NOMO-1 (cell line): Measurements from ENCODE around the gene GSTA3.
"Not testable (repeated sequence)": the region's sequence is repeated elsewhere in the genome, so short reads cannot be mapped to it uniquely, and the experiment has no call there.

Source experiments
- DNase-seq, 2 experiments: peaks; one replicate each; lab custom pipeline; 2025; ENCODE audit not compliant: unreplicated experiment in 2 of 2; lab: John Stamatoyannopoulos, UW

The GSTA3 gene

DNA sequence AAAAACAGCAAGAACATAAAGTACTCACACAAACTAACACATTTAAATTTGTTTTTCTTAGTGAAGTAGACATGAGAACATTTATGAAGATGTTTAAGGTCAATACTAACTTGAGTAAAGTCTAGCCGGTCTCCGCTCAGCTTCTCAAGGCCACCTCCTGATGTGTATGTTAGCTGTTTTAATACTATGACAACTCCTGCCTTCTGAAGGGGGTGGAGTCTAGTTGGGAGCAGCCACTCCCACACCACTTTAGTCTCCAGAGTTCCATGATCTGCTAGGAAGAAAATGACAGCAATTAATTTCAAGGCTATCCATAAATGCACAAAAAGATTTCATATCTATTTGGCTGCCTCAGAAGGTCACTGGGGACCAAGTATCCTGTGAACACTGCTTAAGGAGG is at the start of gene GSTA3:
TSS of gene GSTA3 (minus strand) at position 168 of the 400 bp plus-strand sequence. CDS start 3,864 bp downstream, outside the sequence.
- DNase-seq: no peak

- DNase-seq: no peak
Measured at GRCh38 chr6:52958546-52959255, 49.2 kb upstream of the GSTA3 start.

DNA sequence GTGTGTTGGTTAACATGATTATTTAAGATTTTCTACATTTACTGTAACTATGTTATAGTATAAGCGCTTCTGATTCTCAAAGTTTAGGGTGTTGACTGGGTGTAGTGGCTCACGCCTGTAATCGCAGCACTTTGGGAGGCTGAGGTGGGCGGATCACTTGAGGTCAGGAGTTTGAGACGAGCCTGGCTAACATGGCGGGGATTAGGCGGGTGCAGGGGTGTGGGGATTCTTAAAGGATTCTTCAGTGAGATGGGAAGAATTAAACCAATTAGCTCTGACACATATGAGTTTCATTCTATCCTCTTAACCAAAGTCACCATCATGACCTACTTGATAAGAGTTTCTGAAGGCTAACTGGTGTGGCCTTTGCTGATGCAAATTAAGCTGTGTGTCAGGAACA is 46.4 kb upstream of the GSTA3 start:
- no peak for DNase-seq

- no peak for DNase-seq
Measured at GRCh38 chr6:52953911-52954839, 44.7 kb upstream of the GSTA3 start.

DNA sequence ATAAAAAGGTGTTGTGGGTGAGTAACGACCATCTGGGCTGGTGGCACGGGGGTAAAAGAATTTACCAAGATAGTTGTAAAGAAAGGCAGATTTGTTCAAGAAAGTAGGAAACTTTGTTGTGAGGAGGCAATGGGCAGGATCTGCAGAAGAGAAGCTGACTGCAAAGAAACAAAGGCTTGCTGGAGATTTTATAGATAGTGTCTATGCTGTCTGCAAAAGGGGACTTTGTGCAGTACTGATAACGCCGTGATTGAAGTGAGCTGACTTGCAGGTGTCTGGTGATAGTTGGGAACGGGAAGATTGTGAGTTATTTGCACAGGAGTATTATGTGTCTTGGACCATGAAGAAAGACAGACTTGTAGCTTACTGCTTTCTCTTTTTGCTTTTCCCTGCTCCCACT is 36.8 kb upstream of the GSTA3 start:
- DNase-seq: no peak

GRCh38 chr6:52942821-52943220 is 33.3 kb upstream of the GSTA3 start:
- not testable (repeated sequence) for DNase-seq

DNA sequence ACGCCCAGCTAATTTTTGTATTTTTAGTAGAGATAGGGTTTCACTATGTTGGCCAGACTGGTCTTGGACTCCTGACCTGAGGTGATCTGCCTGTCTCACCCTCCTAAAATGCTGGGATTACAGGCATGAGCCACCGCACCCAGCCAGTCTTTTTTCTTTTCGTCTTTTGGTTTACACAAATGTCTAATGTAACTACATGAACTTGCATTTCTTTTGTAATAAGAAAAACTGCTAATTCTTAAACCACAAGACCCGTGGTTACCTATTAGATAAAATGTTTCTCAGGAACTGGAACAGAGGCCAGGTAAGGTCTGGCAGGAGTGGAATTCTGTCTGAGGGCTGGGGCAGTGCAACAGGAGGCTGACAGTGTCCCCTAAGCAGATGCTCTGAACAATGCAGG is 32.7 kb upstream of the GSTA3 start:
- DNase-seq: no peak

- DNase-seq: no peak
Measured at GRCh38 chr6:52937908-52938307, 28.4 kb upstream of the GSTA3 start.

DNA sequence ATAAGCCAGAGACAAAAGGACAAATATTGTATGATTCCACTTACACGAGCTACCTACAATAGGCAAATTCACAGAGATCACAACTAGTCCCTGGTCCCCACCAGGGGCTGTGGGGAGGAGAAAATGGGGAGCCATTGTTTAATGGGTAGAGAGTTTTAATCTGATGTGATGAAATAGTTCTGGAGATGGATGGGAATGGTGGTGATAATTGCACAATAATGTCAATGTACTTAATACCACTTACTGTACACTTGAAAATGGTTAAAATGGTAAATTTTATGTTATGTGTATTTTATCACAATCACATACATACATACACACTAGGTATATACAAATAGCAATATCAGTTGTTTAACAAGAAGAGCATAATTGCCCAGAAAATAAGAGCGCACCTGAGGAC is 24.3 kb upstream of the GSTA3 start:
- no peak for DNase-seq

GRCh38 chr6:52931351-52931750 is 21.9 kb upstream of the GSTA3 start:
- no peak for DNase-seq

DNA sequence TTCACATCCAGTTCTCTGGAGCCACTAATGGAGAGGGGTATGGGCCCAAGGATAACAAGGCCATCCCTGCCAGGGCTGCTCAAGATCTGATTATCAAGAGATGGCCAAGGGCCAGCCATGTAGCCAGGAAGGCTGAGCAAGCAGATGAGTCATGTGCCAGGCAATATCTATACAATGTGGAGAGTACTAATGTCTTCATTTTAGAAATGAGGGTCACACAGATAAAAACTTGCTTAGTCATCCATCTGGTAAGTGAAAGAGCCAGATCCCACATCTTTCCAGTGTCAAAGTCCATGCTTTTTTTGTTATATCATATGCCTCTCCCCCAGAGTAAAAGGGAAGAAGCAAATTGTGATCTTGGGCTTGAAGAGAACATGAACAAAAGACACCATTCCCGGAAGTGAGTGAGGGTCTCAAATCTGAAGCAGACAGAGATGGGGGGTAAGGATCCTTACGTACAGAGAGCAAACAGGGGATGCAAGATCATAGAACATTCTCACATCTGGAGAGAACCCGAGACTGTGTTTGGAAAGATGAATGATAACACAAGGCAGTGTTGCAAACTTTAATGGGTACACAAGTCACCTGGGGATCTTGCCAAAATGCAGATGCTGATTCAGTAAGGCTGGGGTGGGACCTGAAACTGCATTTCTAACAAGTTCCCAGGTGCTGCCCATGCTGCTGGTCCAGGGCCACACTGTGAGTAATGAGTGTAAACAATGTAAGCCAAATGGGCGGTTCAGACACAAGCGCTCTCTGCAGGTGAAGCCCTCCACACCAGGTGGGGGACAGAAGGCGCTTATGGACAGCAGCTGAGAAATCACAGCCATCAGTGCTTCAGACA is 20.0 kb upstream of the GSTA3 start:
- DNase-seq: no peak

DNA sequence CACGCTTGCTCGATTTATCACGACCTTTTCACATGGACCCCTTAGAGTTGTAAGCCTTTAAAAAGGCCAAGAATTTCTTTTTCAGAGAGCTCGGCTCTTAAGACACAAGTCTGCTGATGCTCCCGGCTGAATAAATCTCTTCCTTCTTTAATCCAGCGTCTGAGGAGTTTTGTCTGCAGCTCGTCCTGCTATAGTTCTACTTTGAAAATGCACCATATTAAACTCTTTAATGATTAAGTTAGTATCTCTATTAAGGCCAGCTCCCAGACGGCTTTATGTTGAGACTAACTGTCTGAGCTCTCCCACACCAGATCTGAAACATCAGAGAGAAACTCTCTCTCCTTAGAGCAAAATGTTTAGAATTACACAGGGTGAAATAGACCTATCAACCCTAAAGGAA is 18.0 kb upstream of the GSTA3 start:
- DNase-seq: no peak

DNA sequence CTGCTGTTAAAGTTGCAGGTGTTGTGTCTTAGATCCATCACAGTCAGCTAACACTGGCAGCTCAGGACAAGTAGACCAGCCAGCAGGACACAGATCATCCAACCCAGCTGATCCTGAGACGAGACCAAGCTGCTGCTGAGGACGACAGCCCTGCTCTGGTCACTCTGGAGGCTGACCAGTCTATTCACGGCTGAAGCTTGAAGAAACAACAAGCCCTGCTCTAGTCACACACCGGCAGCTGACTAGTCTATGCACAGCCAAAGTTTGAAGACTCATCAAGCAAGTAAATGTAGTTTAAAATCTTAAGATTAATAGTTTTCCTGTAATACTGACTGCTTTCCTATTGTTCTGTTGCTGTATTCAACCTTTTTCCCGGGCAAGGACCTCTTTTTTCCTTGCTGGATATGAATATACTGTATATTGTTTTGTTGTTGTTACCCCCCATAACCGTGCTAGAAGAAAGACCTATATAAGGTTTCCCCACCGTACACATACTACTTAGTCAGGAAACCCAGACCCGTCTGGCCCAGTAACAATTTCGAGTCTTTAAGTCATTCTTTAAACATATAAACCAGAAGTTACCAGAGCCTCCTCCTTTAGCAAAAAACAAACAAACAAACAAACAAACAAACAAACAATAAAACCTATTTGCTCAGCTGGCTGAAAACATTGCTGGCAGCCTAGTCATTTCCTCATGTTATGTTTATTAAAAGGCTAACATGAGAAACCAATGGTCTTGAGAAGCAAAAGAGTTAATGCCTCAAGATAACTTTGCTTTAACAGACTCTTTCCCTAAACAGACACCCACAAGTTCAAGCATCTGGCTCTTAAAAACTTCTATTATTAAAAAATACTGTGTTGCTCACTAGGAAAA is 16.7 kb upstream of the GSTA3 start:
- no peak for DNase-seq

- DNase-seq: no peak
Measured at GRCh38 chr6:52925042-52925441, 15.5 kb upstream of the GSTA3 start.

DNA sequence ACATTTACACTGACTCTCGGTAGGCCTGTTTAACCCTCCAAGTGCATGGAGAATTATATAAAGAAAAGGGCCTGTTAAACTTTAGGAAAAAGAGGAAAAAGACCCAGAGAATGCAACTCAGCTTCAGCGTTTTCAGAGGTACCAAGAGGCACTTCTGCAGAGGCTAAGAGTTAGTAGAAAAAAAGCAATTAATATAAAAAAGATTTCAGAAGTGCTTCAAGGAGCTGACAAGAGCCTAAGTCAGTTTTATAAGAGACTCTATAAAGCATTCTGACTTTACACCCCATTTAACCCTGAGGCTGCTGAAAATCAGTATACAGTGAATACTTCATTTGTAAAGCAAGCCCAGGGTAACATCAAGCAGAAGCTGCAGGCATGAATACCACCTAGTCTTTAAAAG is 14.2 kb upstream of the GSTA3 start:
- not testable (repeated sequence) for DNase-seq

DNA sequence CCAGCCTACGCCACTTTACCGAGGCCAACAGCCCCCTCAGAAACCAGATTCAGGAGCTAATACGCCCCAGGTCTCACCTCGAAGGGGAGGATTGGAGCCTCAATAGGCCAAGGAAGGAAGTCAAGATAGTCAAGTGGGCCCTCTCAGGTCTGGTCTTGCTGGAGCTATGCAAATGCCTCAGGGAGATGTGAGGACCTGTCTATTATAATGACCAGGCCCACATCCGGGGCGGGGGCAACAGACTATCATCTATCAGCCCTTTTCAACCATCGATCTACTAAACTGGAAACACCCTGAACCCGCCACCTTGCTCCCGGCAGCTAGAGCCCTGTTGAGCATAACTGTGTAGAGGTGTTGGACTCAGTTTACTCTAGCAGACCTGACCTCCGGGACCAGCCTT is 12.7 kb upstream of the GSTA3 start:
- no peak for DNase-seq

DNA sequence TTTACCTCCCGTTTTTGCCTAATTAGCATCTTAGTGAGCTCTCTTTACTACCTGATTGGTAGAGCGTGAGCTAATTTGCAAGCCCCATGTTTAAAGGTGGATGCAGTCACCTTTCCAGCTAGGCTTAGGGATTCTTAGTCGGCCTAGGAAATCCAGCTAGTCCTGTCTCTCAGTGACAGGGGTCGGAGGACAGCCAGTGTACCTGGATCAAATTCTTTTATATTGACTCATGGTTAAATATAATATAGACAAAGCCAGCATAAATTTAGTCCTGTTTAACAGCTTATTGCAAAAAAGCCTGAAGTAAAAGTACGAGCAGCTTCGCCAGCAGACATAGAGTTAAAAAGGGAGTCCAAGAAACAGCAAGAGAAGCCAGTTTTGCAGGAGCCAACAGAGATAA is 12.2 kb upstream of the GSTA3 start:
- DNase-seq: no peak

DNA sequence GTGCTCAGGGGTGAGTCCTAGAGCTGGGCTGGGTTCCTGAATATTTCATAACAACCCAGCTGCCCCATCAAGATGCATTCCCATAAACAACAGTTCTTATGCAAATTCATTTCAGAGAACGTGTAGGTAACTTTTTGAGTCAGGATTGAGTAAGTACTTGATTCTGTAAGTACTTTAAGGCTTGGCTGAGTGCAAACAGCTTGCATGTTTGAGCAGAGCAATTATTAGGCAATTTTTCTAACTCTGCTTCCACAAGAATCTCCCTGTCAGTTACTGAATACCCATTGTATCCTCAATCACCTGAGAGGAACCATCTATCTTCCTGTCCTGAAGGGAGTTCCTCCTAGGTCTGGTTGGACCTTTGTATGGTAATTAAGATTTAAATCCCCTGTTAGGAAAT is 10.0 kb upstream of the GSTA3 start:
- DNase-seq: not testable (repeated sequence)

DNA sequence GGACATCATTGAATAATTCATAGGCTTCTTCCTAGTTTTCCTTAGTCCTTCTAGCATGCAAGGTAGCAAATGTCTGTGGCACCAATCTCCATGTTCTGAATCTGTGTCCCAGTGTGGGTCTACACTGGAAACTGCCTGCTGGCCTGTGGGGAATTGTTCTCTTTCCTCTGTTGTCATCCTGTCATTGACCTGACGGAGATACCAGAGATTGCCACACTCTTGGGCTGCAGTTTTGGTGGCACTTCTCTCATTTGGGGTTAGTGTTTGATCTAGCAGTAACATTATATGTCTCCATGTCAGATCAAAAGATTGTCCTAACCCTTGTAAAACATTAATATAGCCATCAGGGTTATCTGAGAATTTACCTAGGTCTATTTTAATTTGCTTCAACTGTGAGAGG is 9.3 kb upstream of the GSTA3 start:
- not testable (repeated sequence) for DNase-seq

DNA sequence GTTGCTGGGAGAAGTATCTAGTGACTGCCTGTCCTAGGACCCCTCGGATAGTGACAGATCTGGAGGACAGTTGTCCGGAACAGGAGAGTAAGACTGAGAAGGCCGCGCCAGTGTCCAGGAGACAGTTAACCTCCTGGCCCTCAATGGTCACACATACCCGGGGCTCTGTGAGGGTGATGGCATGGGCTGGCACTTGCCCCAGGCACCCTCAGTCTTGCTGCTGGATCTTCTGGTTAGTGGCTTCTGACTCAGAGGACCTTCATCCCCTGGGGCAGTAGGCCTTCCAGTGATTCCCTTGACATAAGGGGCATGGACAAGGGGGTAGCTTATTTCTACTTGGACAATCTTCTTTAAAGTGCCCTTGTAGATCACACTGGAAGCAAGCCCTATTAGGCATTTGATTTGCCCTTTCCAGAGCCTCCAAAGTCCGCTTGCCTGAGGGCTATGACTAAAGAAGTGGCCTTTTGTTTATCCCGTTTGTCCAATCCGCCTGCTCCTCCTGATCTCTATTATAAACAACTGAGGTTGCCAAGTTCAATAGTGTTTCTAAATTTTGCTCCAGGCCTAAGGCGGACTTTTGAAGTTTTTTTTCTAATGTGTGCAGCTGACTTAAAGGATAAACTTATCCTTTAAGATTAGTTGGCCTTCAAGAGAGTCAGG is 8.7 kb upstream of the GSTA3 start:
- not testable (repeated sequence) for DNase-seq
